Measurements from ENCODE around the gene GNAQ.

- no peak for TF ChIP-seq POLR2A (IDR thresholded peaks at IDR 0.05)
- TF ChIP-seq CTCF (IDR thresholded peaks at IDR 0.05) = no peak
Measured at GRCh38 chr9:77906991-77907390, 124.6 kb downstream of the GNAQ start.
